ENCODE results near the gene TBL2. TPM values are rescaled to one million over a fixed set of nuclear protein-coding genes. Genes with fewer than 3 reads are reported as not detected.

TBL2 gene
- polyA plus RNA-seq, 2 of the 4 experiments (the other 2 are of a cell fraction): 34.4 to 46.4 TPM

GRCh38 chr7:73519867-73520672, 58.3 kb downstream of the TBL2 start:
- no peak for TF ChIP-seq NR3C1 (IDR thresholded peaks at IDR 0.05)
- TF ChIP-seq E2F6 (IDR thresholded peaks at IDR 0.05; ENCODE audit: borderline replicate concordance, low read depth): no peak
- TF ChIP-seq JUNB (IDR thresholded peaks at IDR 0.05): no peak
- TF ChIP-seq HES2 (IDR thresholded peaks at IDR 0.05): no peak
- TF ChIP-seq FOXS1 (CRISPR knock-in tag; IDR thresholded peaks at IDR 0.05): no peak
- TF ChIP-seq JUN (IDR thresholded peaks at IDR 0.05): no peak
- TF ChIP-seq CTCF (IDR thresholded peaks at IDR 0.05): no peak
- TF ChIP-seq CHD4 (IDR thresholded peaks at IDR 0.05; ENCODE audit: borderline replicate concordance): no peak
- Histone ChIP-seq H3K27ac (peak overlapping the region; percentile 87 to 97), H3K9me3 (no peaks in the 10 kb centered on the region), H3K4me3 (peak overlapping the region; percentile 77), H3K4me2 (peak overlapping the region; percentile 94), H3K4me1 (peaks cover 25% of the 10 kb centered on the region)
- 56% methylated on average over 18 of the region's 18 CpGs for WGBS (ENCODE audit: missing lambda C conversion rate)
- peak in 1 of 2 experiments; percentile 23 for DNase-seq (ENCODE audit: low read depth in 1 of 2, low spot score in 1 of 2)
- FAIRE-seq: no peak
- CTCF ChIA-PET: interaction anchor here (0.6 to 1.8 kb wide), 5 partner anchors 13 to 229 kb away, joined by 3 to 5 read pairs (median 3); no protein-coding TSS in a partner anchor
- POLR2A ChIA-PET: interaction anchor here (0.7 to 2.5 kb wide), 2 partner anchors 35 to 37 kb away, joined by 3 to 16 read pairs; partner anchors contain the start of gene BCL7B
- ATAC-seq: no peak

- H3K4me3 ChIP-seq: no peak overlapping the region
- CTCF ChIA-PET: interaction anchor here (1.0 to 1.9 kb wide), 3 partner anchors 9 to 216 kb away, joined by 3 to 7 read pairs (median 4); no protein-coding TSS in a partner anchor
- WGBS (ENCODE audit: missing lambda C conversion rate): 91% methylated on average over 5 of the region's 5 CpGs
Observed at GRCh38 chr7:73518470-73518869, 59.9 kb downstream of the TBL2 start.

More at GRCh38 chr7:73518470-73518869, 59.9 kb downstream of the TBL2 start:
- H3K4me1 ChIP-seq: peaks cover 27% of the 10 kb centered on the region
- peak overlapping the region; percentile 94 for H3K4me2 ChIP-seq
- POLR2A ChIA-PET: no interaction called here
- TF ChIP-seq POLR2A (IDR thresholded peaks at IDR 0.05; ENCODE audit: low read length) (no peak), HDAC2 (IDR thresholded peaks at IDR 0.05) (no peak), CEBPB (IDR thresholded peaks at IDR 0.05) (no peak), FOSB (CRISPR knock-in tag; IDR thresholded peaks at IDR 0.05) (no peak), EHMT2 (IDR thresholded peaks at IDR 0.05; ENCODE audit: low read depth) (no peak), CTCF (IDR thresholded peaks at IDR 0.05) (no peak), ZNF302 (CRISPR knock-in tag; IDR thresholded peaks at IDR 0.05) (no peak), FOSL2 (IDR thresholded peaks at IDR 0.05) (no peak), FOSL2 (CRISPR knock-in tag; IDR thresholded peaks at IDR 0.05) (no peak), SMC3 (IDR thresholded peaks at IDR 0.05) (no peak), ESRRA (IDR thresholded peaks at IDR 0.05; ENCODE audit: borderline replicate concordance, low read length) (no peak), PBX3 (IDR thresholded peaks at IDR 0.05) (no peak), RFX5 (IDR thresholded peaks at IDR 0.05) (no peak), RARB (CRISPR knock-in tag; IDR thresholded peaks at IDR 0.05) (no peak)
- DNase-seq (ENCODE audit: low read depth in 1 of 2, low spot score in 1 of 2) (no peak), FAIRE-seq (no peak), ATAC-seq (no peak)
- no peak overlapping the region for H3K27ac ChIP-seq
- H3K9me3 ChIP-seq: no peaks in the 10 kb centered on the region

Other genes starting within 250 kb of the TBL2 start
- gene FZD9, start 144.8 kb downstream of the TBL2 start, polyA plus RNA-seq (2011; rRNA removed): 0.57 and 0.78 TPM in 2 replicates
- gene FZD9, start 144.8 kb downstream of the TBL2 start, polyA plus RNA-seq (2017; fragmentation: RNase III; extraction: RNeasy Plus Mini Kit Qiagen cat#74134 plus additional on column Dnase treatment): 0.81 to 1.3 TPM (median 1.2 TPM) in 3 replicates
- 54.8 and 59.0 TPM in 2 replicates for gene BAZ1B, start 56.3 kb downstream of the TBL2 start, polyA plus RNA-seq (2011; rRNA removed)
- 63.0 to 67.5 TPM (median 66.8 TPM) in 3 replicates for gene BAZ1B, start 56.3 kb downstream of the TBL2 start, polyA plus RNA-seq (2017; fragmentation: RNase III; extraction: RNeasy Plus Mini Kit Qiagen cat#74134 plus additional on column Dnase treatment)
- 58.8 and 62.5 TPM in 2 replicates for gene BCL7B, start 20.9 kb downstream of the TBL2 start, polyA plus RNA-seq (2011; rRNA removed)
- 48.8 to 52.3 TPM (median 51.7 TPM) in 3 replicates for gene BCL7B, start 20.9 kb downstream of the TBL2 start, polyA plus RNA-seq (2017; fragmentation: RNase III; extraction: RNeasy Plus Mini Kit Qiagen cat#74134 plus additional on column Dnase treatment)
- 1.4 and 2.2 TPM in 2 replicates for gene MLXIPL, start 45.9 kb upstream of the TBL2 start, polyA plus RNA-seq (2011; rRNA removed)
- 1.8 to 3.8 TPM (median 3.3 TPM) in 3 replicates for gene MLXIPL, start 45.9 kb upstream of the TBL2 start, polyA plus RNA-seq (2017; fragmentation: RNase III; extraction: RNeasy Plus Mini Kit Qiagen cat#74134 plus additional on column Dnase treatment)
- 3.3 and 3.8 TPM in 2 replicates for gene VPS37D, start 89.3 kb upstream of the TBL2 start, polyA plus RNA-seq (2011; rRNA removed)
- gene VPS37D, start 89.3 kb upstream of the TBL2 start, polyA plus RNA-seq (2017; fragmentation: RNase III; extraction: RNeasy Plus Mini Kit Qiagen cat#74134 plus additional on column Dnase treatment): 2.2 to 2.9 TPM (median 2.6 TPM) in 3 replicates
- 5.2 and 5.7 TPM in 2 replicates for gene DNAJC30, start 104.9 kb upstream of the TBL2 start, polyA plus RNA-seq (2011; rRNA removed)
- gene DNAJC30, start 104.9 kb upstream of the TBL2 start, polyA plus RNA-seq (2017; fragmentation: RNase III; extraction: RNeasy Plus Mini Kit Qiagen cat#74134 plus additional on column Dnase treatment): 8.9 to 10.1 TPM (median 9.3 TPM) in 3 replicates
- gene BUD23, start 105.0 kb upstream of the TBL2 start, polyA plus RNA-seq (2011; rRNA removed): 131 and 161 TPM in 2 replicates
- 130 to 145 TPM (median 134 TPM) in 3 replicates for gene BUD23, start 105.0 kb upstream of the TBL2 start, polyA plus RNA-seq (2017; fragmentation: RNase III; extraction: RNeasy Plus Mini Kit Qiagen cat#74134 plus additional on column Dnase treatment)
- gene STX1A, start 141.1 kb upstream of the TBL2 start, polyA plus RNA-seq (2011; rRNA removed): 72.9 and 81.7 TPM in 2 replicates
- 48.3 to 59.0 TPM (median 49.2 TPM) in 3 replicates for gene STX1A, start 141.1 kb upstream of the TBL2 start, polyA plus RNA-seq (2017; fragmentation: RNase III; extraction: RNeasy Plus Mini Kit Qiagen cat#74134 plus additional on column Dnase treatment)
- 8.1 and 10.4 TPM in 2 replicates for gene ABHD11, start 160.2 kb upstream of the TBL2 start, polyA plus RNA-seq (2011; rRNA removed)
- 13.7 to 15.2 TPM (median 15.1 TPM) in 3 replicates for gene ABHD11, start 160.2 kb upstream of the TBL2 start, polyA plus RNA-seq (2017; fragmentation: RNase III; extraction: RNeasy Plus Mini Kit Qiagen cat#74134 plus additional on column Dnase treatment)
- 1.2 and 1.7 TPM in 2 replicates for gene CLDN3, start 191.7 kb upstream of the TBL2 start, polyA plus RNA-seq (2011; rRNA removed)
- 2.0 to 2.6 TPM (median 2.0 TPM) in 3 replicates for gene CLDN3, start 191.7 kb upstream of the TBL2 start, polyA plus RNA-seq (2017; fragmentation: RNase III; extraction: RNeasy Plus Mini Kit Qiagen cat#74134 plus additional on column Dnase treatment)

All from A549 (cell line).